Stimulated activated CD4-positive, alpha-beta T cell treated with anti-CD3 and anti-CD28 coated beads, Interleukin-15, amount 100 ng/mL, for 24 hours (primary cell): ENCODE data around the gene OAF.
"Not testable (repeated sequence)": the region's sequence is repeated elsewhere in the genome, so short reads cannot be mapped to it uniquely, and the experiment has no call there.

Source experiments
- DNase-seq: peaks from one replicate; pipeline ENCODE4 v3.0.0-alpha.2; 2020

The OAF gene

DNA sequence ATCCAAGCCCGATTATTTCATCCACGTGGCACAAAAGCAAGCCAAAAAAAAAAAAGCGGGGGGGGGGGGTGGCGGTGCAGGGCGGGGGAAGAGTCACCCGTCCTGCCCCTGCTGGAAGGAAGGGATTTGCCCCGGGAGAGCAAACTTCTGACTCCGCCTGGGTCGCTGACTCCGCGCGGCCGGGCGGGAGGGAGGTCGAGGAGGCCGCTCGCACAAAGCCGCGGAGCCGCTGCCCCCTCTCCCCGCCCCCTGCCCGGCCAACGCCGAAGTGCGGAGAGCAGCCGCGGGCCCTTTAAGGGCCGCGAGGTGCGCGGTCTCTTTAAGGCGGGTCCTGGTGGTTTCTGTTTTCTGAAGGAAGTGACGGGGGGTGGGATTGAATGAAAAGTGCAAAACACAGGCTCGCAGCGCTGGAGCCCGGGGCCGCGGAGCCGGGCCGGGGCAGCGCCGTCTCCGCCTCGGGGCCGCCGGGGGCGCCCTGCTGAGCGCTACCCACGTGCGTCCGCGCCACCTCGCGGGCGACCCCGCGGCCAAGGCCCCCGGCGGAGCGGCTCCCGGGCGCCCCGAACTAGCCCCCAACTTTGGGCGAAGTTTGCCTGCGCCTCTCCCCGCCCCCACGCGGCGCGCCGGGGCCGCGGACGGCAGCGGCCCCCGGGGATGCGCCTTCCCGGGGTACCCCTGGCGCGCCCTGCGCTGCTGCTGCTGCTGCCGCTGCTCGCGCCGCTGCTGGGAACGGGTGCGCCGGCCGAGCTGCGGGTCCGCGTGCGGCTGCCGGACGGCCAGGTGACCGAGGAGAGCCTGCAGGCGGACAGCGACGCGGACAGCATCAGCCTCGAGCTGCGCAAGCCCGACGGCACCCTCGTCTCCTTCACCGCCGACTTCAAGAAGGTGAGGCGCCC, at the start of gene OAF:
TSS of gene OAF (plus strand) at position 407 of the 896 bp plus-strand sequence. CDS start at position 655, 248 bp downstream.
- peak; percentile 72 for DNase-seq

DNA sequence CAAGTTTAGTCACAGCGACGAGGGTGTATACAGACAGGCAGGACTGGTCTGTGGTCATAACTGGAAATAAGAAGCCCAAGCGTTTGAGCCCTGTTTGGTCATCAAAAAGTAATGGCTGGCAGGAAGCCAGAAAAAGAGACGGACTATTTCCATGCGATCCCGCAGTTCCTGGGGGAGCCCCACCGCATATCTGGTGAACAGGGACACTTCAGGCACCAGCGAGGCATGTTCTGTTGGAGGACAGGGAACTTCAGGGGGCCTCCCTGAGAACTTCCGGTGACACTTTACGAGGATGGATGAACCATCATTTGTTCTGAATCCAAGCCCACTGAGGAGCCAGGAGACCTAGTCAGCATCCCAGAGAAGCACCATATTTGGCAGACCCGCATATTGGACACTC, 43.2 kb upstream of the OAF start:
- no peak for DNase-seq

GRCh38 chr11:120168108-120168959, 42.5 kb upstream of the OAF start:
- no peak for DNase-seq

- peak; percentile 67 for DNase-seq
Observed at GRCh38 chr11:120168960-120169681, 41.7 kb upstream of the OAF start.

- no peak for DNase-seq
Observed at GRCh38 chr11:120169981-120170698, 40.7 kb upstream of the OAF start.

DNA sequence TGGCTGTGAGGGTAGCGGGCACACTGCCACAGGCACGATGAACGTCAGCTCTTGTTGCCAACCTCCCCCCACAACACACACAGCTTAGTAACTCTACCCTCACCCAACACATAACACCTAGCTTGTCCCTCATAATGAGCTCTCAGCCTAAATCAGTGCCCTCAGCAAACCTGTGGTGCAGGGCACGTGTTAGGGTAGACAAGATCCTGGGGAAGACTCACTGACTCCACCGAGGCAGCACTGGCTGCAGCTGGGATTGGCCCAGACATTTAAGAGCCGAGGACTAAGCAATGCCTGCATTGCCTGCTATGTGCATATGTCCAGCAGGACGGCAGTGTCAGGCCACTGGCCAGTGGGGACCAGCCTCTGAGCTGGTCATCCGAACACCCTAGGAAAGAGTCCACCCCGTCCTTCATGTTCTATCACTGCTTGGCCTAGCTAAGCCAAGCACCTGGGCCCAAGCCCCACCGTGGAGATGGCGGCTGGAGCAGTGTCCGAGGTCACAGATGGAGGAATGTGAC, 40.0 kb upstream of the OAF start:
- no peak for DNase-seq

- peak; percentile 68 for DNase-seq
Observed at GRCh38 chr11:120172054-120172911, 38.5 kb upstream of the OAF start.

DNA sequence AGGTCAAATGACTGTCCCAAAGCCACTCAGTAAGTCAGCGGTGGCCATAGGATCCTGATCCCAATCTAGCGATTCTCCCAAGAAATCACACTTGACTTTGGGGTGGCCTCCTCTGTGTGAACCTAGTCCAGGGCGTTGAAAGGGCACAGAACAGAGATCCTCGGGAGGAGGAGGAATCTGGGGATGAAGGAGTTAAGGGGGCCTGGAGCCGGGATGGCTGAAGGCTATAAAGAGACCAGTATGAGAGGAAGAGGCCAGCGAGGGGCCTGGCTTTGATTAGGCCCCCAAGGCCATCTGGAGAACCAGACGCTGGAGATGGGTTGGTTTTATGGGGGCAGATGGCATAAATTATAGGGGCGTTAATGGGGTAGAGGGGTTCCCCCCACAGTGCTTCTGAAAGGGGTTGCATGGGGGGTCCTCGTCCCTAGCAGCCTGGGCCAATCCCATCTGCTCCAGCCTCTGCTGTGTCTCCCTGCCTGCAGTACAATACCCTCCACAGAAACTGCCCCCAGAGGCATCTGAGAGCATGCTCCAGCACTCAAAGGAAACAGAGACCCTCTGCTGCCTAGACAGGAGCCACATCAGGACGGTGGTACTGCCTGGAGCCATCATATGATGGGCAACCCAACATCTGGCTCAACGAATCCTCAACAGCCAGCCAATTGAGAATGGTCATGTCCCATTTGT, 37.7 kb upstream of the OAF start:
- DNase-seq = no peak

DNA sequence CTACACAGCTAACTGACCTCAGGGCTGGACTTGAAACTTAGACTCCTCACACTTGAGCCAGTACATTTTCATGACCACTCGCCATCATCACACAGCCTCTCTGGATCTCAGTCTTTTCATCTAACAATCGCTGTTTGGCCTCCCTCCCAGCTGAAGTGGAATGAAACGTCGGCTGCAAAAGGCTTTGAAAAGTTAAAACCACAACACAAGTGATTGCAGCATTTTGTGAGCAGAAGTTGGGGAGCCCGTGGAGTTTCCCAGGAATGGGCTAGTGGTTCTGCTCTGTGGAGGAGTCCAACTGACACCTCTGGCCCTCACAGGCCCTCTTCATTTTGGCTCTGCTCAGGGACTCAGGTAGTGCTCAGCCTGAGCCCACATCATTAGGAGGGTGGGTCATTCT, 37.0 kb upstream of the OAF start:
- no peak for DNase-seq

DNA sequence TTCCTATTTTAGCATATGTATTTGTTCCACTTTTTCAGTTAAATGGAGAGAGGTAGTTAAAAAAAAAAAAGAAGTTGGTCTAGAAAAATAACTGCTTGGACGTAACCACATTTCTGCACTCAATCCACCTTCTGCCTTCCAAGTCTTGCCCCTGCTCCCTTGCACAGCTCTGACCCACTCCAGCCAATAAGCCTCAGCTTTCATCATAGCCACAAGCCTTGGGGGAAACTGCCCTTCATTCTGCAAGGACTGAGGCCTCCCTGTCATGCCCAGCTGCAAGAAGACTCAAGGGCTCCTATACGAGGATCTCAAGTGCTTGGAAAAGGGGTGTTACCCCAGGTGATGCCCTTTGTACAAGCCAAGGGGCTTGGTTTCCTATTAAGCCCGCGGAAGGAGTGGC, 36.0 kb upstream of the OAF start:
- DNase-seq = no peak

- no peak for DNase-seq
Observed at GRCh38 chr11:120178561-120179056, 32.2 kb upstream of the OAF start.

GRCh38 chr11:120179057-120179672, 31.7 kb upstream of the OAF start:
- no peak for DNase-seq

GRCh38 chr11:120180063-120180462, 30.8 kb upstream of the OAF start:
- DNase-seq = not testable (repeated sequence)

- no peak for DNase-seq
Observed at GRCh38 chr11:120180551-120181232, 30.1 kb upstream of the OAF start.

DNA sequence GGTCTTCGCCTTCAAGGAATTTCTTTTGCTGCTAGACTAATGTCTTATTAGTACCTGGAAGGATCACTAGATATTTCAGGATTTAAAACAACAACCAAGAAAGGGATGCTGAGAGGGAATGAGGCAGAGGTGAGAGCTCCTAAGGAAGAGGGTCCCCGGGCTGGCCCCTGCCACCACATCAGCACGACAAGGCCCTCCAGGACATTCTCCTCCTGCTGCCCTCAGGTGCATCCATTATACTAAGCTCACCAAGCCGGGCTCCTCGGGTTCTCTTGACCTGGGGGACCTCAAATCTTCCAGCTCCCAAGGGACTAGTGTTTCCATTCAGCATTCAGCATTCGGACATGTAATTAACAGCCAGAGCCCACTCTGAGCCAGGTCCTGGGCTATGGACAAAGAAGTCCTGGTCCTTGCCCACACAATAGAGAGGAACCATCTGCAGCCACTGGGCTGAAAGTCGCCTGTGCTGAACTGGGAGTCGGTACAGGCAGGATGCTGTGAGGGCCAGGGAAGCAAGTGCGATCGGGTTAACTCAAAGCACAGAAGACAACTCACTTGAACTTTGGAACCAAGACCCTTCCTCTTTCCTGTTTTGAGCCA, 29.4 kb upstream of the OAF start:
- no peak for DNase-seq

DNA sequence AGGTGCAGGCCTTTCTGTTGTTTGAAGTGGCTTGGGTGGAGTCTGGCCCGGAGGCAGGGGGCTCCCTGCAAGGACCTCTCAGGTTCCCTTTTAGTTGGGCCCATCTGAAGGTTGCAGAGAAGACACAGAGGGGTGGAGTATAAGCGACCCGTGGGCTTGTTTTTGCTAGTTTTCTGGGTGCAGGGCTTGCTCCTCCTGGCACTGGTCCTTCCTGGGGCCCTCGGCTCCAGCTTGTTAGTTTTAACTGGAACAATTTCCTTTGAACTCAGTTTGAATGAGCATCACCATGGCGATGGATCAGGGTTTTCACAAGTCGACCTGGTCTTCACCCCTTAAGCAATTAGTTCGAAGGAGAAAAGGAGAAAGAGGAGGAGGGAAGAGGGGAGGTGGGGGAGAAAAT, 28.5 kb upstream of the OAF start:
- DNase-seq = no peak

DNA sequence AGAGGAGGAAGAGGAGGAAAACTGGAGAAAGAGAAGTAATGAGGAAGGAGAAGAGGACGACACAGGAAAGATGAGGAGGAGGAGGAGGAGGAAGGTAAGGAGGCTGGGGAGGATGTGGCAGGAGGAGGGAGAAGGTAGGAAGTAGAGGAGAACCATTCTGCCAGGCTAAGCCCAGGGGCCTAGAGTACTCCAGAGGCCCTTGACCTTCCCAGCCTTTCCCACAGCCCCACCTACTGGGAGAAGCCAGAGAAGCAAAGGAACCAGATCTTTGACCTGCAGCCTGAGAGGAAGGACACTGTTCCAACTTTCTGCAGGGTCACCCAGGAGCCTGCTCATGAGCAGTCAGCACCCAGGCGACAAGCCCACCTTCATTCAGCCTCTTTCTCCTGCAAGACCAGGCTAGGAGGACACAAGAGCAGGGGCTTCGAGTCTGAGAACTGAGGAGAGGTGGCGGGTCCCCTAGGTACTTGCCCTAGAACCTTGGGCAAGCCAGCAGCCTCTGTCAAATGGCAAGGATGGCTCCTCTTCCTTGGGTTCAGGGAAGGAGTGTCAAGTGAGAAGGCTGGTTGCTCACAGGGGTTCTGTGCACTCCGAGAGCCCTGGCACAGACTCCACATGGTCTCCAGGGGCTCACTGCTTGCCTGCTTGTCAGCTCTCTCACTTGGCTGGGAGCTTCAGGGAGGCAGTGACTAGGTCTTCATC, 27.9 kb upstream of the OAF start:
- DNase-seq = no peak

DNA sequence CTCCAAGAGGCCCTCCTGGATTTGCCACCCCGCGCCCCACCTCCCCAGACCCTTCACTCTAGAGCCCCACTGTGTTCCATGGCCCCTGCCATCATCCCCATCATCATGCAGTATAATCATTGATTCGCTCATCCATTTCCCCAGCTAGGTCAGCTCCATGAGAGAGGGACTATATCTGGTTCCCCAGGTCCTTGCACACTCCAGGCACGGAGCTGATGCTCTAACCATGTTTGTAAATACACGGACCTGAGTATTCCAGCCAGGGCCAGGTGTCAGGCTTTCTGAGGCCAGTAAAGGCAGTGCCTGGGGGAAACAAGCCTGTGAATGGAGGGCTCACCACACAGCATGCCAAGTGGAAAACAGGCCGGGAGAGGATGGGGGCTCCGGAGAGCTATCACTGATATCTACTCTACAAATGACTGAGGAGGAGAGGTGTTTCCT, 27.1 kb upstream of the OAF start:
- no peak for DNase-seq
